K562 (cell line): ENCODE results near the gene NAP1L2.

Source experiments
- BHLHE40 ChIP-seq: IDR thresholded peaks from 2 replicates; pipeline ENCODE4 v1.6.1; 2011; ENCODE audit warnings: low read length, improper control_type of control experiment
- CHD2 ChIP-seq: IDR thresholded peaks from 2 replicates; pipeline ENCODE4 v1.6.1; 2011; ENCODE audit warnings: low read depth, low read length
- FOXP1 ChIP-seq: sonication (generic); formaldehyde crosslinking; IDR thresholded peaks from 2 replicates; pipeline ENCODE4 v1.8.0; 2022; ENCODE audit warnings: mild to moderate bottlenecking, missing genetic modification reagents
- MCM3 ChIP-seq: fragments of 450-650 bp; IDR thresholded peaks from 2 replicates; pipeline ENCODE4 v1.6.1; 2016
- POLR2A ChIP-seq: fragments of 450-650 bp; conservative IDR thresholded peaks from 2 replicates; pipeline ENCODE4 v1.6.1; 2016
- POLR2AphosphoS5 ChIP-seq: IDR thresholded peaks from 2 replicates; pipeline ENCODE4 v1.6.1; 2011; ENCODE audit warnings: mild to moderate bottlenecking, low read depth, low read length, moderate library complexity; ENCODE audit not compliant: control insufficient read depth, insufficient read depth
- SMC3 ChIP-seq: conservative IDR thresholded peaks from 2 replicates; pipeline ENCODE4 v1.6.1; 2011; ENCODE audit warnings: low read depth, low read length, improper control_type of control experiment; ENCODE audit not compliant: insufficient read depth
- SREBF2 ChIP-seq: sonication (generic); formaldehyde crosslinking; IDR thresholded peaks from 2 replicates; pipeline ENCODE4 v1.4.0; 2020; ENCODE audit warnings: mild to moderate bottlenecking, missing genetic modification reagents
- ZNF197 ChIP-seq: fragments of 200-800 bp; sonication (Bioruptor generic); IDR thresholded peaks from 2 replicates; pipeline ENCODE4 v1.6.1; 2016; ENCODE audit warnings: low read depth, missing genetic modification characterization, missing compliant biosample characterization
- TF ChIP-seq, protein P1 (sequence below): fragments of 450-650 bp; IDR thresholded peaks from 2 replicates; pipeline ENCODE4 v1.6.1; 2016; ENCODE audit warnings: missing biosample characterization, missing genetic modification characterization
- TF ChIP-seq, protein P2 (sequence below), 3 experiments: IDR thresholded peaks in 2 of 3; conservative IDR thresholded peaks in 1 of 3; 2 replicates each; pipeline ENCODE4 v1.5.1; 2011 to 2012; ENCODE audit warnings: low read length in 3 of 3, mild to moderate bottlenecking in 3 of 3, control low read depth in 2 of 3, improper control_type of control experiment in 1 of 3, inconsistent platforms in 1 of 3, low read depth in 1 of 3, mixed read lengths in 1 of 3, moderate library complexity in 1 of 3; ENCODE audit not compliant: insufficient read depth in 2 of 3
- TF ChIP-seq, protein P3 (sequence below): fragments of 450-650 bp; formaldehyde crosslinking; IDR thresholded peaks from 2 replicates; pipeline ENCODE4 v1.4.0; 2020; ENCODE audit warnings: mild to moderate bottlenecking, mixed read lengths
- TF ChIP-seq, protein P4 (sequence below): sonication (generic); formaldehyde crosslinking; IDR thresholded peaks from 2 replicates; pipeline ENCODE4 v1.5.0; 2020; ENCODE audit warnings: missing genetic modification reagents

DNA sequence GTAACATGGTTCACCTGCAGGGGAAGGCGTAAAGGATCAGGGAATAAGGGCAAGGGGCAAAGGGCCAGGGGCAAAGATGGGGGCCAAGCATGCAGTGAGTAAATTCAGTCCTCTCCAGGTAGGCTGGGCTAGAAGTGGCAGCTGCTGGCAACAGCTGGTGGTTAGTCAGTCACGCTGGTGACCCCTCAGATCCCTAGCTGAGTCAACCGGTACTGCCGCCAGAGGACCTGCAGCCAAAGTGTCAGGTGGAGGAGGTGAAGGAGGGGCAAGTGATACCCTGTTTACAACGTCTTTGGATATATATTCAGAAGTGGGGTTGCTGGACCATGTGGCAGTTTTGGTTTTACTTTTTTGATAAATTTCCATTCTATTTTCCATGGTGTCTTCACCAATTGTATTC is 24.6 kb upstream of the NAP1L2 start:
- TF ChIP-seq BHLHE40 (no peak), ZNF197 (CRISPR knock-in tag) (no peak), POLR2A (no peak), CHD2 (no peak), FOXP1 (CRISPR knock-in tag) (no peak), MCM3 (no peak), SREBF2 (CRISPR knock-in tag) (no peak), POLR2AphosphoS5 (no peak), SMC3 (no peak)
- TF ChIP-seq, protein P1, sequence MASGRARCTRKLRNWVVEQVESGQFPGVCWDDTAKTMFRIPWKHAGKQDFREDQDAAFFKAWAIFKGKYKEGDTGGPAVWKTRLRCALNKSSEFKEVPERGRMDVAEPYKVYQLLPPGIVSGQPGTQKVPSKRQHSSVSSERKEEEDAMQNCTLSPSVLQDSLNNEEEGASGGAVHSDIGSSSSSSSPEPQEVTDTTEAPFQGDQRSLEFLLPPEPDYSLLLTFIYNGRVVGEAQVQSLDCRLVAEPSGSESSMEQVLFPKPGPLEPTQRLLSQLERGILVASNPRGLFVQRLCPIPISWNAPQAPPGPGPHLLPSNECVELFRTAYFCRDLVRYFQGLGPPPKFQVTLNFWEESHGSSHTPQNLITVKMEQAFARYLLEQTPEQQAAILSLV (tag) = no peak
- TF ChIP-seq, protein P2, sequence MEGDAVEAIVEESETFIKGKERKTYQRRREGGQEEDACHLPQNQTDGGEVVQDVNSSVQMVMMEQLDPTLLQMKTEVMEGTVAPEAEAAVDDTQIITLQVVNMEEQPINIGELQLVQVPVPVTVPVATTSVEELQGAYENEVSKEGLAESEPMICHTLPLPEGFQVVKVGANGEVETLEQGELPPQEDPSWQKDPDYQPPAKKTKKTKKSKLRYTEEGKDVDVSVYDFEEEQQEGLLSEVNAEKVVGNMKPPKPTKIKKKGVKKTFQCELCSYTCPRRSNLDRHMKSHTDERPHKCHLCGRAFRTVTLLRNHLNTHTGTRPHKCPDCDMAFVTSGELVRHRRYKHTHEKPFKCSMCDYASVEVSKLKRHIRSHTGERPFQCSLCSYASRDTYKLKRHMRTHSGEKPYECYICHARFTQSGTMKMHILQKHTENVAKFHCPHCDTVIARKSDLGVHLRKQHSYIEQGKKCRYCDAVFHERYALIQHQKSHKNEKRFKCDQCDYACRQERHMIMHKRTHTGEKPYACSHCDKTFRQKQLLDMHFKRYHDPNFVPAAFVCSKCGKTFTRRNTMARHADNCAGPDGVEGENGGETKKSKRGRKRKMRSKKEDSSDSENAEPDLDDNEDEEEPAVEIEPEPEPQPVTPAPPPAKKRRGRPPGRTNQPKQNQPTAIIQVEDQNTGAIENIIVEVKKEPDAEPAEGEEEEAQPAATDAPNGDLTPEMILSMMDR (IDR thresholded peaks at IDR 0.05 in 2 of 3, conservative IDR thresholded peaks at IDR 0.05 in 1 of 3; ENCODE audit: insufficient read depth in 2 of 3, low read depth in 1 of 3, low read length in 3 of 3) = no peak
- TF ChIP-seq, protein P3, sequence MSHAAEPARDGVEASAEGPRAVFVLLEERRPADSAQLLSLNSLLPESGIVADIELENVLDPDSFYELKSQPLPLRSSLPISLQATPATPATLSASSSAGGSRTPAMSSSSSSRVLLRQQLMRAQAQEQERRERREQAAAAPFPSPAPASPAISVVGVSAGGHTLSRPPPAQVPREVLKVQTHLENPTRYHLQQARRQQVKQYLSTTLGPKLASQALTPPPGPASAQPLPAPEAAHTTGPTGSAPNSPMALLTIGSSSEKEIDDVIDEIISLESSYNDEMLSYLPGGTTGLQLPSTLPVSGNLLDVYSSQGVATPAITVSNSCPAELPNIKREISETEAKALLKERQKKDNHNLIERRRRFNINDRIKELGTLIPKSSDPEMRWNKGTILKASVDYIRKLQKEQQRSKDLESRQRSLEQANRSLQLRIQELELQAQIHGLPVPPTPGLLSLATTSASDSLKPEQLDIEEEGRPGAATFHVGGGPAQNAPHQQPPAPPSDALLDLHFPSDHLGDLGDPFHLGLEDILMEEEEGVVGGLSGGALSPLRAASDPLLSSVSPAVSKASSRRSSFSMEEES (CRISPR knock-in tag) = no peak
- TF ChIP-seq, protein P4, sequence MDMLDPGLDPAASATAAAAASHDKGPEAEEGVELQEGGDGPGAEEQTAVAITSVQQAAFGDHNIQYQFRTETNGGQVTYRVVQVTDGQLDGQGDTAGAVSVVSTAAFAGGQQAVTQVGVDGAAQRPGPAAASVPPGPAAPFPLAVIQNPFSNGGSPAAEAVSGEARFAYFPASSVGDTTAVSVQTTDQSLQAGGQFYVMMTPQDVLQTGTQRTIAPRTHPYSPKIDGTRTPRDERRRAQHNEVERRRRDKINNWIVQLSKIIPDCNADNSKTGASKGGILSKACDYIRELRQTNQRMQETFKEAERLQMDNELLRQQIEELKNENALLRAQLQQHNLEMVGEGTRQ (CRISPR knock-in tag) = no peak
